A673 (cell line): ENCODE measurements around the gene TMEM125. TPM values are rescaled to one million over a fixed set of nuclear protein-coding genes. Genes with fewer than 3 reads are reported as not detected.

Source experiments
- BruUV-seq: library from RNA; stranded (reverse); fragments of 400-500 nt; replicated peaks from 2 replicates; lab custom pipeline; 2021; lab: Mats Ljungman, UMichigan
- CTCF ChIA-PET: fragments of 300-600 bp; sonication (Branson Sonifier 250); formaldehyde crosslinking; loops from one replicate; lab custom pipeline; 2022; ENCODE audit warnings: antibody characterized with exemption; lab: Charles Lee
- POLR2A ChIA-PET: fragments of 300-600 bp; sonication (Branson Sonifier 250); formaldehyde crosslinking; loops from one replicate; lab custom pipeline; 2022; ENCODE audit warnings: antibody characterized with exemption; ENCODE audit not compliant: low non-redundant PET; lab: Charles Lee
- DNase-seq: peaks from one replicate; pipeline ENCODE4 v3.0.0-alpha.2; 2015; ENCODE audit warnings: low spot score
- H3K27ac ChIP-seq: fragments of 200-600 bp; sonication (generic); 2 replicates; pipeline ENCODE4 v1.5.1; 2016; ENCODE audit warnings: mixed run types, low read depth, mild to moderate bottlenecking, mixed read lengths, antibody characterized with exemption, low read length; ENCODE audit not compliant: poor library complexity, severe bottlenecking
- H3K27me3 ChIP-seq: fragments of 200-600 bp; sonication (generic); replicated peaks from 2 replicates; pipeline ENCODE4 v1.6.1; 2017; ENCODE audit warnings: mixed run types, low read depth, mild to moderate bottlenecking, mixed read lengths, antibody characterized with exemption, low read length; ENCODE audit not compliant: insufficient read depth, poor library complexity
- H3K36me3 ChIP-seq: fragments of 200-600 bp; sonication (generic); 2 replicates; pipeline ENCODE4 v1.6.1; 2016; ENCODE audit warnings: mixed run types, mild to moderate bottlenecking, mixed read lengths, antibody characterized with exemption, low read length; ENCODE audit not compliant: insufficient read depth, poor library complexity, severe bottlenecking
- H3K4me1 ChIP-seq: fragments of 200-600 bp; sonication (generic); 2 replicates; pipeline ENCODE4 v1.6.1; 2017; ENCODE audit warnings: mixed run types, mild to moderate bottlenecking, mixed read lengths, antibody characterized with exemption, low read length; ENCODE audit not compliant: insufficient read depth, poor library complexity, severe bottlenecking
- H3K4me3 ChIP-seq: fragments of 200-600 bp; sonication (generic); 2 replicates; pipeline ENCODE4 v1.5.1; 2016; ENCODE audit warnings: low read depth, mixed run types, mild to moderate bottlenecking, mixed read lengths, low read length; ENCODE audit not compliant: poor library complexity, severe bottlenecking
- H3K9me3 ChIP-seq: fragments of 200-600 bp; sonication (generic); 2 replicates; pipeline ENCODE4 v1.6.1; 2016; ENCODE audit warnings: mixed run types, low read depth, mild to moderate bottlenecking, mixed read lengths, antibody characterized with exemption, low read length; ENCODE audit not compliant: poor library complexity, severe bottlenecking
- EZH2 ChIP-seq: fragments of 200-600 bp; sonication (generic); IDR thresholded peaks from 2 replicates; pipeline ENCODE4 v1.6.1; 2017; ENCODE audit warnings: borderline replicate concordance, low read depth, mild to moderate bottlenecking, mixed read lengths, antibody characterized with exemption, low read length; ENCODE audit not compliant: poor library complexity, severe bottlenecking
- intact Hi-C: fragments of 100-400 bp; cut with micrococcal nuclease; formaldehyde crosslinking; loops from one replicate; pipeline ENCODE4 v1.10.0; 2022; ENCODE audit not compliant: unreplicated experiment
- total RNA-seq: library from RNA; stranded (reverse); gene quantifications from 2 replicates; pipeline ENCODE4 v1.2.3, GENCODE V29; 2021
- TF ChIP-seq, protein P1 (sequence below): fragments of 300-800, 200-600 bp; sonication (generic); conservative IDR thresholded peaks from 2 replicates; pipeline ENCODE4 v1.5.1; 2017; ENCODE audit warnings: low read depth, mild to moderate bottlenecking, antibody characterized with exemption, low read length, moderate library complexity, mixed read lengths

The TMEM125 gene
- total RNA-seq, 1 experiment from 2014 or later, result not detected

DNA sequence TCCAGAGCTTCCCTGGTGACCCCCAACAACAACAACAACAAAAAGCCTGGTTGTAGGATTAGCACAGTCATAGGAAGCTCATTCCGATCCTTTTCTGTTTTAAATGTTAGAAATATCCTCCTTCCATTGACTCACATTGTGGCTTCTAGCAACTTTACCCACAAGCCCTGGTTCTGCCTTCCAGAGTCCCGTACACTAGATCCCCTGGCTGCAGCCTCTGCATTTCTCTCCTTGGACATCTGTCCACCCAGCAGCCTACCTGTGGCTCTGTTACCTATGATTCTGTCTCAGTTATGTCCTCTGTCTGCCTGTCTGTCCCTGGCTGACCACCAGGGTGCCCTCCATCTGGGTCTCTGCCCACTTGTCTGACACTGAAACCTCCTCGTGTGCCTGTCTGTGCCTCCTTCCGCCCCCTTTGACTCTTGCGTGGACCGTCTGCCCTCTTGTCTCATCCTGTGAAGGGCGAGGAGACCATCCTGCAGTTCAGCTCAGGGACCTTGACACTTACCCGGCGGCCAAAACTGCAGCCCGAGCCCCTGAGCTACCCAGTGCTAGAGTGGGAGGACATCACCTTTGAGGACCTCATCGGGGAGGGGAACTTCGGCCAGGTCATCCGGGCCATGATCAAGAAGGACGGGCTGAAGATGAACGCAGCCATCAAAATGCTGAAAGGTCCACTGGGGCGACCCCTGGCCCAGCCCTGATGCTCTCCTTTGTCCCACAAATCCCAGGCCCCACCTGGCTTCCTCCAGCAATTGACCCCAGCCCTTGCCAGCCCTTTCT, 47.1 kb downstream of the TMEM125 start:
- CTCF ChIA-PET, result no interaction called here
- DNase-seq, result no peak
- no TSS peak for BruUV-seq
- TF ChIP-seq, protein P1, sequence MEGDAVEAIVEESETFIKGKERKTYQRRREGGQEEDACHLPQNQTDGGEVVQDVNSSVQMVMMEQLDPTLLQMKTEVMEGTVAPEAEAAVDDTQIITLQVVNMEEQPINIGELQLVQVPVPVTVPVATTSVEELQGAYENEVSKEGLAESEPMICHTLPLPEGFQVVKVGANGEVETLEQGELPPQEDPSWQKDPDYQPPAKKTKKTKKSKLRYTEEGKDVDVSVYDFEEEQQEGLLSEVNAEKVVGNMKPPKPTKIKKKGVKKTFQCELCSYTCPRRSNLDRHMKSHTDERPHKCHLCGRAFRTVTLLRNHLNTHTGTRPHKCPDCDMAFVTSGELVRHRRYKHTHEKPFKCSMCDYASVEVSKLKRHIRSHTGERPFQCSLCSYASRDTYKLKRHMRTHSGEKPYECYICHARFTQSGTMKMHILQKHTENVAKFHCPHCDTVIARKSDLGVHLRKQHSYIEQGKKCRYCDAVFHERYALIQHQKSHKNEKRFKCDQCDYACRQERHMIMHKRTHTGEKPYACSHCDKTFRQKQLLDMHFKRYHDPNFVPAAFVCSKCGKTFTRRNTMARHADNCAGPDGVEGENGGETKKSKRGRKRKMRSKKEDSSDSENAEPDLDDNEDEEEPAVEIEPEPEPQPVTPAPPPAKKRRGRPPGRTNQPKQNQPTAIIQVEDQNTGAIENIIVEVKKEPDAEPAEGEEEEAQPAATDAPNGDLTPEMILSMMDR, result no peak
- TF ChIP-seq EZH2, result no peak
- Histone ChIP-seq H3K27me3 (no peaks in the 10 kb centered on the region), H3K9me3 (no peaks in the 10 kb centered on the region), H3K27ac (no peak overlapping the region), H3K36me3 (no peaks in the 10 kb centered on the region), H3K4me3 (no peak overlapping the region), H3K4me1 (no peaks in the 10 kb centered on the region)
- intact Hi-C loops, result no loop called here
- POLR2A ChIA-PET, result no interaction called here

DNA sequence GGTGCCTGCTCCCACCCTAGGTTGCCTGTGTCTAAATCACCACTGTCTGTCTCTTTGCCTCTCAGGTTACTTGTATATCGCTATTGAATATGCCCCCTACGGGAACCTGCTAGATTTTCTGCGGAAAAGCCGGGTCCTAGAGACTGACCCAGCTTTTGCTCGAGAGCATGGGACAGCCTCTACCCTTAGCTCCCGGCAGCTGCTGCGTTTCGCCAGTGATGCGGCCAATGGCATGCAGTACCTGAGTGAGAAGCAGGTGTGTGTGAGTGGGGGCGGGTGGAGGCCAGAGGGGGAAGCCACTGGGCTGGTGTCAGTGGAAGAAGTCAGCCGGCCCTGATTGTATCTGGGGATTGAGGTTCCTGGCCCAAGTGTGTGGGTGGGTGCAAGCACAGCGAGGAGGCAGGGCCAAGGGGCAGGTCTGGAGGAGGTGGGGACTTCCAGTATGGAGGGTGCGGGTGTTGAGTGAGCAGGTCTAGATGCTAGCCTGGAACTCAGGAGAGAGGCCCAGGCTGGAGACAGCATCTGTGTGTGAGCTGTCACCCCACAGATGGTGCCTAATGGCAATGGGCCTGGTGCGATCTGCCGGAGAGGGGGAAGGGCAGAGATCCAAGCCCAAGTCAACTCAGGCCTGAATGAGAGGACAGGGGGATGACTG, 48.2 kb downstream of the TMEM125 start:
- Histone ChIP-seq H3K27ac (no peak overlapping the region), H3K4me1 (no peaks in the 10 kb centered on the region), H3K4me3 (no peak overlapping the region), H3K27me3 (no peaks in the 10 kb centered on the region), H3K36me3 (no peaks in the 10 kb centered on the region), H3K9me3 (no peaks in the 10 kb centered on the region)
- intact Hi-C loops, result no loop called here
- POLR2A ChIA-PET, result no interaction called here
- CTCF ChIA-PET, result no interaction called here
- no TSS peak for BruUV-seq
- TF ChIP-seq, protein P1, result no peak
- TF ChIP-seq EZH2, result no peak
- DNase-seq, result no peak

DNA sequence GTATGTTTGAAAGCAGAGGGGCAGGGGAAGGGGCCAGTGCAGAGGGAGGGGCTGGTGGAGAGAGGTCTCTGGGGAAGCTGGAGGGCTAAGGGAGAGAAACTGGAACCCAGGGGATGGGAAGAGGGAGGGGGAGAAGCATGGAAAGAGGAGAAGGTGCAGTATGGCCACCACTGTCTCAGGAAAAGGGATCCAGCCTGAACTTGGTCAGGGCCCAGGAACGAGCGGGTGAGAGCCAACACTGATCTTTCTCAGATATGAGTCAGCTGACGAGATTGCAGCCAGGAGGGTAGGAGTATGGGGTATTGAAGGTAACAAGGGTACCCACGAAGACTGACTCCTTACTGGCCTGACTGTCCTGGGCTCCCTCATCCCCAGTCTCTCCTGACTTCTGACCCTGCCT, 49.0 kb downstream of the TMEM125 start:
- no peak for TF ChIP-seq EZH2
- TF ChIP-seq, protein P1, result no peak
- intact Hi-C loops, result no loop called here
- H3K27me3 ChIP-seq, result no peaks in the 10 kb centered on the region
- no TSS peak for BruUV-seq
- H3K27ac ChIP-seq, result no peak overlapping the region
- no peaks in the 10 kb centered on the region for H3K36me3 ChIP-seq
- no peak for DNase-seq
- ChIA-PET CTCF (no interaction called here), POLR2A (no interaction called here)
- no peaks in the 10 kb centered on the region for H3K4me1 ChIP-seq
- no peaks in the 10 kb centered on the region for H3K9me3 ChIP-seq
- H3K4me3 ChIP-seq, result no peak overlapping the region
